H9 (cell line): ENCODE results near the gene FCRL5. TPM values are rescaled to one million over a fixed set of nuclear protein-coding genes. Genes with fewer than 3 reads are reported as not detected.

Experiments
- DNase-seq: peaks from one replicate; pipeline ENCODE4 v3.0.0-alpha.2; 2017
- H2AFZ ChIP-seq: one replicate; pipeline ENCODE4 v1.6.1; 2013; ENCODE audit warnings: mild to moderate bottlenecking, low read length, control low read depth, moderate library complexity
- H2AK5ac ChIP-seq: 2 replicates; pipeline ENCODE4 v1.6.1; 2013; ENCODE audit warnings: low read length, control low read depth, mixed read lengths; ENCODE audit not compliant: insufficient read length
- H2BK120ac ChIP-seq: one replicate; pipeline ENCODE4 v1.6.1; 2013; ENCODE audit warnings: low read depth, mild to moderate bottlenecking, low read length, control low read depth, inconsistent platforms; ENCODE audit not compliant: poor library complexity, severe bottlenecking
- H2BK12ac ChIP-seq: 2 replicates; pipeline ENCODE4 v1.6.1; 2013; ENCODE audit warnings: low read length, control low read depth, mixed read lengths, low read depth; ENCODE audit not compliant: insufficient read length
- H2BK15ac ChIP-seq: 2 replicates; pipeline ENCODE4 v1.6.1; 2013; ENCODE audit warnings: low read depth, low read length, control low read depth
- H2BK20ac ChIP-seq: one replicate; pipeline ENCODE4 v1.6.1; 2013; ENCODE audit warnings: low read depth, mild to moderate bottlenecking, low read length, control low read depth, inconsistent platforms; ENCODE audit not compliant: poor library complexity, severe bottlenecking
- H2BK5ac ChIP-seq: 2 replicates; pipeline ENCODE4 v1.6.1; 2013; ENCODE audit warnings: low read length, control low read depth, mixed read lengths; ENCODE audit not compliant: insufficient read length
- H3K14ac ChIP-seq: 2 replicates; pipeline ENCODE4 v1.6.1; 2013; ENCODE audit warnings: low read length, control low read depth; ENCODE audit not compliant: insufficient read depth
- H3K18ac ChIP-seq: 2 replicates; pipeline ENCODE4 v1.6.1; 2013; ENCODE audit warnings: low read depth, mild to moderate bottlenecking, mixed read lengths, low read length, control low read depth; ENCODE audit not compliant: insufficient read length
- H3K23ac ChIP-seq: 2 replicates; pipeline ENCODE4 v1.6.1; 2013; ENCODE audit warnings: low read length, control low read depth, mixed read lengths, low read depth; ENCODE audit not compliant: insufficient read length
- H3K23me2 ChIP-seq: 2 replicates; pipeline ENCODE4 v1.6.1; 2013; ENCODE audit warnings: low read depth, mild to moderate bottlenecking, mixed read lengths, low read length, control low read depth; ENCODE audit not compliant: insufficient read length, poor library complexity, severe bottlenecking
- H3K27ac ChIP-seq: 2 replicates; pipeline ENCODE4 v1.5.1; 2013; ENCODE audit warnings: low read length, control low read depth, mixed read lengths, low read depth; ENCODE audit not compliant: insufficient read length
- H3K27me3 ChIP-seq: 2 replicates; pipeline ENCODE4 v1.6.1; 2013; ENCODE audit warnings: low read length, control low read depth, inconsistent platforms; ENCODE audit not compliant: insufficient read depth
- H3K4ac ChIP-seq: 2 replicates; pipeline ENCODE4 v1.6.1; 2013; ENCODE audit warnings: low read depth, mild to moderate bottlenecking, control low read depth, inconsistent platforms, low read length, moderate library complexity
- H3K4me1 ChIP-seq: 2 replicates; pipeline ENCODE4 v1.6.1; 2013; ENCODE audit warnings: low read length, control low read depth, inconsistent platforms; ENCODE audit not compliant: insufficient read depth
- H3K4me2 ChIP-seq: 2 replicates; pipeline ENCODE4 v1.6.1; 2013; ENCODE audit warnings: low read length, control low read depth, mixed read lengths; ENCODE audit not compliant: insufficient read length, insufficient read depth
- H3K56ac ChIP-seq: 2 replicates; pipeline ENCODE4 v1.6.1; 2013; ENCODE audit warnings: low read depth, mild to moderate bottlenecking, mixed read lengths, low read length, control low read depth; ENCODE audit not compliant: insufficient read length
- H3K79me1 ChIP-seq: 2 replicates; pipeline ENCODE4 v1.6.1; 2013; ENCODE audit warnings: low read depth, mild to moderate bottlenecking, moderate library complexity, low read length, control low read depth, inconsistent platforms; ENCODE audit not compliant: insufficient read depth, poor library complexity, severe bottlenecking
- H3K79me2 ChIP-seq: 2 replicates; pipeline ENCODE4 v1.6.1; 2013; ENCODE audit warnings: low read length, control low read depth, inconsistent platforms; ENCODE audit not compliant: insufficient read depth
- H3K9ac ChIP-seq: 2 replicates; pipeline ENCODE4 v1.6.1; 2013; ENCODE audit warnings: low read length, control low read depth, mixed read lengths; ENCODE audit not compliant: insufficient read length; ENCODE audit errors: extremely low read depth
- H3K9me3 ChIP-seq: one replicate; pipeline ENCODE4 v1.6.1; 2013; ENCODE audit warnings: low read depth, low read length, inconsistent platforms; ENCODE audit not compliant: control insufficient read depth
- H3T11ph ChIP-seq: one replicate; pipeline ENCODE4 v1.6.1; 2013; ENCODE audit warnings: mild to moderate bottlenecking, low read length, control low read depth, inconsistent platforms
- H4K20me1 ChIP-seq: one replicate; pipeline ENCODE4 v1.6.1; 2013; ENCODE audit not compliant: control insufficient read depth, insufficient read length, insufficient read depth
- H4K5ac ChIP-seq: 2 replicates; pipeline ENCODE4 v1.6.1; 2013; ENCODE audit warnings: low read depth, mild to moderate bottlenecking, mixed read lengths, low read length, control low read depth; ENCODE audit not compliant: insufficient read length
- H4K8ac ChIP-seq: replicated peaks from 2 replicates; pipeline ENCODE4 v1.6.1; 2013; ENCODE audit warnings: low read length, control low read depth, mixed read lengths, low read depth; ENCODE audit not compliant: insufficient read length
- H4K91ac ChIP-seq: 2 replicates; pipeline ENCODE4 v1.6.1; 2013; ENCODE audit warnings: low read depth, mild to moderate bottlenecking, moderate library complexity, mixed read lengths, low read length, control low read depth; ENCODE audit not compliant: insufficient read length
- H3K27ac Mint-ChIP-seq, 3 experiments: 2 replicates in 2 of 3; 3 replicates in 1 of 3; pipeline ENCODE4 v1.8.0; 2020 to 2021; ENCODE audit warnings: mixed read lengths in 3 of 3, mild to moderate bottlenecking in 1 of 3, moderate library complexity in 1 of 3
- H3K27me3 Mint-ChIP-seq: 2 replicates; pipeline ENCODE4 v1.8.0; 2021; ENCODE audit warnings: low read depth, mild to moderate bottlenecking, moderate library complexity, mixed read lengths
- H3K36me3 Mint-ChIP-seq, 3 experiments: 2 replicates in 2 of 3; 3 replicates in 1 of 3; pipeline ENCODE4 v1.8.0; 2020 to 2021; ENCODE audit warnings: low read depth in 3 of 3, mixed read lengths in 3 of 3; ENCODE audit not compliant: insufficient read depth in 1 of 3
- H3K4me1 Mint-ChIP-seq, 2 experiments: 2 replicates each; pipeline ENCODE4 v1.8.0; 2020; ENCODE audit warnings: mixed read lengths in 2 of 2
- H3K4me3 Mint-ChIP-seq, 2 experiments: 2 replicates in 1 of 2; 3 replicates in 1 of 2; pipeline ENCODE4 v1.8.0; 2020 to 2021; ENCODE audit warnings: mild to moderate bottlenecking in 2 of 2, mixed read lengths in 2 of 2, moderate library complexity in 1 of 2
- H3K9me3 Mint-ChIP-seq, 2 experiments: 2 replicates in 1 of 2; 3 replicates in 1 of 2; pipeline ENCODE4 v1.8.0; 2020; ENCODE audit warnings: mild to moderate bottlenecking in 2 of 2, mixed read lengths in 2 of 2, moderate library complexity in 1 of 2
- CTCF ChIP-seq: fragments of 200-600 bp; sonication (generic); conservative IDR thresholded peaks from 3 replicates; pipeline ENCODE4 v1.8.0; 2021; ENCODE audit warnings: antibody characterized with exemption, mild to moderate bottlenecking
- WGBS: extraction: QIAGEN DNeasy Blood & Tissue Kit; methylation state at CpG from one replicate; pipeline ENCODE4 v1.1.7; 2013; ENCODE audit warnings: missing lambda C conversion rate, low lambda C conversion rate, mixed read lengths; ENCODE audit not compliant: insufficient read length; ENCODE audit errors: extremely low coverage; 5-methylcytosine and 5-hydroxymethylcytosine counted together
- total RNA-seq: library from RNA; stranded (reverse); gene quantifications from 2 replicates; pipeline ENCODE4 v1.2.1, GENCODE V29; 2021

FCRL5 gene
- total RNA-seq, 1 experiment from 2014 or later: 0.98 TPM

- no peak overlapping the region for H2AK5ac ChIP-seq
- H3K27me3 ChIP-seq: no peaks in the 10 kb centered on the region
- no peak overlapping the region for H3K18ac ChIP-seq
- no peaks in the 10 kb centered on the region for H3K36me3 Mint-ChIP-seq
- H3K9me3 ChIP-seq: no peaks in the 10 kb centered on the region
- no peaks in the 10 kb centered on the region for H4K20me1 ChIP-seq
- no peak for DNase-seq
- H4K91ac ChIP-seq: no peak overlapping the region
- no peak overlapping the region for H3K27ac ChIP-seq
- no peak overlapping the region for H3K4me2 ChIP-seq
- no peak overlapping the region for H2BK5ac ChIP-seq
- no peak overlapping the region for H3K23ac ChIP-seq
- no peak overlapping the region for H2BK15ac ChIP-seq
- H2BK120ac ChIP-seq: no peak overlapping the region
- H3K4ac ChIP-seq: no peak overlapping the region
- no peak overlapping the region for H2AFZ ChIP-seq
- H3T11ph ChIP-seq: no peak overlapping the region
- H4K8ac ChIP-seq: no peak overlapping the region
- WGBS: no CpG with 5 or more reads among the region's 20 CpGs
- no peaks in the 10 kb centered on the region for H3K4me1 ChIP-seq
- H3K27me3 Mint-ChIP-seq: no peaks in the 10 kb centered on the region
- no peak overlapping the region for H2BK20ac ChIP-seq
- no peak overlapping the region for H3K4me3 Mint-ChIP-seq
- no peaks in the 10 kb centered on the region for H3K79me1 ChIP-seq
- no peak overlapping the region for H3K56ac ChIP-seq
- H3K27ac Mint-ChIP-seq: no peak overlapping the region
- no peak overlapping the region for H3K9ac ChIP-seq
- H3K14ac ChIP-seq: no peak overlapping the region
- H3K23me2 ChIP-seq: no peaks in the 10 kb centered on the region
- H3K79me2 ChIP-seq: no peaks in the 10 kb centered on the region
- no peak overlapping the region for H2BK12ac ChIP-seq
- H4K5ac ChIP-seq: no peak overlapping the region
- no peaks in the 10 kb centered on the region for H3K4me1 Mint-ChIP-seq
- no peak for TF ChIP-seq CTCF
- H3K9me3 Mint-ChIP-seq: no peaks in the 10 kb centered on the region
Observed at GRCh38 chr1:157520386-157520935, 31.9 kb downstream of the FCRL5 start.
